PC-9 (cell line): ENCODE results near the gene ENPEP. TPM values are rescaled to one million over a fixed set of nuclear protein-coding genes. Genes with fewer than 3 reads are reported as not detected.
"Not testable (repeated sequence)": the region's sequence is repeated elsewhere in the genome, so short reads cannot be mapped to it uniquely, and the experiment has no call there.

Source experiments
- BruUV-seq: library from RNA; stranded (reverse); fragments of 400-500 nt; replicated peaks from 2 replicates; lab custom pipeline; 2021; lab: Mats Ljungman, UMichigan
- CTCF ChIA-PET: fragments of 300-600 bp; sonication (Branson Sonifier 250); formaldehyde crosslinking; loops from one replicate; lab custom pipeline; 2022; ENCODE audit warnings: antibody characterized with exemption; lab: Charles Lee
- POLR2A ChIA-PET: fragments of 300-600 bp; sonication (Branson Sonifier 250); formaldehyde crosslinking; loops from one replicate; lab custom pipeline; 2022; ENCODE audit warnings: antibody characterized with exemption; ENCODE audit not compliant: unreplicated experiment; lab: Charles Lee
- DNase-seq, 2 experiments: peaks; one replicate each; pipeline versions ENCODE4 v3.0.0 to v3.0.0-alpha.2; 2015 to 2022; ENCODE audit warnings: mixed read lengths in 1 of 2
- H2AFZ ChIP-seq: fragments of 200-600 bp; sonication (generic); 2 replicates; pipeline ENCODE4 v1.8.1; 2017; ENCODE audit warnings: antibody characterized with exemption
- H3F3A ChIP-seq: fragments of 200-600 bp; sonication (generic); 2 replicates; pipeline ENCODE4 v1.8.1; 2017; ENCODE audit warnings: antibody characterized with exemption, mild to moderate bottlenecking, low read depth; ENCODE audit not compliant: insufficient read depth
- H3K27ac ChIP-seq: fragments of 200-600 bp; sonication (generic); 2 replicates; pipeline ENCODE4 v1.6.1; 2016; ENCODE audit warnings: mixed run types
- H3K27me3 ChIP-seq: fragments of 200-600 bp; sonication (generic); 2 replicates; pipeline ENCODE4 v1.6.1; 2016; ENCODE audit warnings: low read depth, mixed run types; ENCODE audit not compliant: insufficient read depth
- H3K36me3 ChIP-seq: fragments of 200-600 bp; sonication (generic); 2 replicates; pipeline ENCODE4 v1.6.1; 2016; ENCODE audit warnings: low read depth, mixed run types
- H3K4me1 ChIP-seq: fragments of 200-600 bp; sonication (generic); replicated peaks from 2 replicates; pipeline ENCODE4 v1.6.1; 2016; ENCODE audit warnings: mixed run types; ENCODE audit not compliant: insufficient read depth
- H3K4me2 ChIP-seq: fragments of 200-600 bp; sonication (generic); 2 replicates; pipeline ENCODE4 v1.6.1; 2017; ENCODE audit warnings: mixed run types
- H3K4me3 ChIP-seq: fragments of 200-600 bp; sonication (generic); 2 replicates; pipeline ENCODE4 v1.6.1; 2016; ENCODE audit warnings: mixed run types
- H3K79me2 ChIP-seq: fragments of 200-600 bp; sonication (generic); 2 replicates; pipeline ENCODE4 v1.6.1; 2017; ENCODE audit warnings: low read depth, mixed run types
- H3K9me2 ChIP-seq: fragments of 200-600 bp; sonication (generic); 2 replicates; pipeline ENCODE4 v1.8.1; 2017; ENCODE audit warnings: mild to moderate bottlenecking; ENCODE audit not compliant: insufficient read depth
- H3K9me3 ChIP-seq: fragments of 200-600 bp; sonication (generic); 2 replicates; pipeline ENCODE4 v1.8.1; 2016; ENCODE audit warnings: low read depth; ENCODE audit not compliant: insufficient read depth
- H4K20me1 ChIP-seq: fragments of 200-600 bp; sonication (generic); 2 replicates; pipeline ENCODE4 v1.8.1; 2017; ENCODE audit not compliant: insufficient read depth
- EZH2 ChIP-seq: fragments of 200-600 bp; sonication (generic); IDR thresholded peaks from 2 replicates; pipeline ENCODE4 v1.8.0; 2017; ENCODE audit warnings: antibody characterized with exemption, low read depth
- intact Hi-C: fragments of 100-400 bp; cut with micrococcal nuclease; formaldehyde crosslinking; loops from one replicate; pipeline ENCODE4 v1.10.0; 2022; ENCODE audit not compliant: unreplicated experiment
- total RNA-seq: library from RNA; stranded (reverse); gene quantifications from 2 replicates; pipeline ENCODE4 v1.2.3, GENCODE V29; 2021
- TF ChIP-seq, protein P1 (sequence below): fragments of 200-600 bp; sonication (generic); conservative IDR thresholded peaks from 2 replicates; pipeline ENCODE4 v1.6.1; 2017; ENCODE audit warnings: mixed run types, antibody characterized with exemption, mild to moderate bottlenecking, moderate library complexity

The ENPEP gene
- total RNA-seq, 1 experiment from 2014 or later = not detected

DNA sequence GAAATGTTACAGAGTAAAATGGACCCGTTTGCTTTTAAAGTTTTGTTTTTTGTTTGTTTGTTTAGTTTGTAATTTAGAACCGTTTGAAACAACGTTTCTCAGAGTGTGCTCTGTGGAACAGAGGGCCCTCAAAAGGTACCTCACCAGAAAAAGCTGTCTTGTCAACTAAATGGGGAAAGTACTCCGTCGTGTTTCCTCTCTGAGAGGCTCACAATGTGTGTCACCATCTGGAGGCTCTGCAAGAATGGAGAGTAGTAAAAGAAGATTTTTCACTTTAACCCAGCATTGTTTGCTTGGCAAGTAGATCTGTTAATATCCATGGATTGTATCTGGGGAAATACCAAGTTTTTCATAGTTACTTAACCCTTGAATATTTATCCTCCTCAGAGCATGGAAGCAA is 1.5 kb upstream of the ENPEP start:
- intact Hi-C loops = no loop called here
- no TSS peak for BruUV-seq

DNA sequence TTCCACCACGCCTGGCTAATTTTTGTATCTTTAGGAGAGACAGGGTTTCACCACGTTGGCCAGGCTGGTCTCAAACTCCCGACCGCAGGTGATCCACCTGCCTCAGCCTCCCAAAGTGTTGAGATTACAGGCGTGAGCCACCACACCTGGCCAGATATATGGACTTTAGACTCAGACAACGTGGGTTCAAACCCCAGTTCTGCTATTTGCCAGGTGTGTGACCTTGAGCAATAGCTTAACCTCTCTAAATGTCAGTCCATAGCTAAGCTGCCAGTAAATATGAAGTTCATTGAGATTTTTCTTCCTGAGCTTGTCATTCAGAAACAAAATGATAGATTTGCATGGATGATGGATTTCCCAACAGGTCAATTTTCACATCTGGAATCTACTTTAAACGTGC is 875 bp upstream of the ENPEP start:
- H3K36me3 ChIP-seq, H3K4me3 ChIP-seq, POLR2A ChIA-PET, H3K4me1 ChIP-seq, H3F3A ChIP-seq, H3K9me2 ChIP-seq, CTCF ChIA-PET, intact Hi-C loops, H3K9me3 ChIP-seq, H3K27me3 ChIP-seq, H4K20me1 ChIP-seq, H3K4me2 ChIP-seq, DNase-seq, BruUV-seq, H2AFZ ChIP-seq, H3K27ac ChIP-seq, H3K79me2 ChIP-seq: not testable (repeated sequence)

More for the DNA sequence above, 1.5 kb upstream of the ENPEP start:
- no peaks in the 10 kb centered on the region for H3K9me3 ChIP-seq
- DNase-seq = no peak
- CTCF ChIA-PET = no interaction called here
- H2AFZ ChIP-seq = no peak overlapping the region
- H3K4me3 ChIP-seq = no peak overlapping the region
- H3F3A ChIP-seq = no peaks in the 10 kb centered on the region
- H3K27ac ChIP-seq = no peak overlapping the region
- H3K9me2 ChIP-seq = no peaks in the 10 kb centered on the region
- H4K20me1 ChIP-seq = no peaks in the 10 kb centered on the region
- H3K36me3 ChIP-seq = no peaks in the 10 kb centered on the region
- H3K4me1 ChIP-seq = no peaks in the 10 kb centered on the region
- TF ChIP-seq EZH2 = no peak
- TF ChIP-seq, protein P1, sequence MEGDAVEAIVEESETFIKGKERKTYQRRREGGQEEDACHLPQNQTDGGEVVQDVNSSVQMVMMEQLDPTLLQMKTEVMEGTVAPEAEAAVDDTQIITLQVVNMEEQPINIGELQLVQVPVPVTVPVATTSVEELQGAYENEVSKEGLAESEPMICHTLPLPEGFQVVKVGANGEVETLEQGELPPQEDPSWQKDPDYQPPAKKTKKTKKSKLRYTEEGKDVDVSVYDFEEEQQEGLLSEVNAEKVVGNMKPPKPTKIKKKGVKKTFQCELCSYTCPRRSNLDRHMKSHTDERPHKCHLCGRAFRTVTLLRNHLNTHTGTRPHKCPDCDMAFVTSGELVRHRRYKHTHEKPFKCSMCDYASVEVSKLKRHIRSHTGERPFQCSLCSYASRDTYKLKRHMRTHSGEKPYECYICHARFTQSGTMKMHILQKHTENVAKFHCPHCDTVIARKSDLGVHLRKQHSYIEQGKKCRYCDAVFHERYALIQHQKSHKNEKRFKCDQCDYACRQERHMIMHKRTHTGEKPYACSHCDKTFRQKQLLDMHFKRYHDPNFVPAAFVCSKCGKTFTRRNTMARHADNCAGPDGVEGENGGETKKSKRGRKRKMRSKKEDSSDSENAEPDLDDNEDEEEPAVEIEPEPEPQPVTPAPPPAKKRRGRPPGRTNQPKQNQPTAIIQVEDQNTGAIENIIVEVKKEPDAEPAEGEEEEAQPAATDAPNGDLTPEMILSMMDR = no peak
- no peaks in the 10 kb centered on the region for H3K27me3 ChIP-seq
- H3K4me2 ChIP-seq = no peak overlapping the region
- POLR2A ChIA-PET = no interaction called here
- no peaks in the 10 kb centered on the region for H3K79me2 ChIP-seq

DNA sequence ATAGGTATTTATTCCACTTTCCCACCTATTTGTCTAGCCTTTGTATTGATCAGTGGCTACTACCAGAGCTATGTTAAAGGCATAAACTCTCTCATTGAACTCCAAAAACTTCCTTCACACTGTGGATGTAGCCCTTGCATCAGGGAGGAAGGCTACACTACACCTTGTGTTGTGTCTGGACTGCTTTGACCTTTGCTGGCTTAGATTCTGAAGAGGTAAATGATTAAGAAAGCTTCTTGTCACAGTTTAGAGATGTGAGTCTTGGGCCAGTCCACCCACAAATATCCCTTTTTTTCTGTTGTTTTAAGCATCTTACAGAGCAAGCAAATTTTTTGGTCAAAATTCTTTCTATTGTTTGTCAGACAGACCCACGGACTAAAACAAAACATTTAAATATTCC is 1.9 kb downstream of the ENPEP start:
- Histone ChIP-seq H3K27ac (no peak overlapping the region), H3K4me1 (no peaks in the 10 kb centered on the region), H3K4me2 (no peak overlapping the region), H3K9me3 (no peaks in the 10 kb centered on the region), H4K20me1 (no peaks in the 10 kb centered on the region), H3K4me3 (no peak overlapping the region), H3K79me2 (no peaks in the 10 kb centered on the region), H3F3A (no peaks in the 10 kb centered on the region), H3K27me3 (no peaks in the 10 kb centered on the region), H2AFZ (no peak overlapping the region), H3K9me2 (no peaks in the 10 kb centered on the region), H3K36me3 (no peaks in the 10 kb centered on the region)
- ChIA-PET CTCF (no interaction called here), POLR2A (no interaction called here)
- no peak for DNase-seq
- intact Hi-C loops = no loop called here
- BruUV-seq = no TSS peak
- TF ChIP-seq, protein P1 = no peak
- no peak for TF ChIP-seq EZH2

DNA sequence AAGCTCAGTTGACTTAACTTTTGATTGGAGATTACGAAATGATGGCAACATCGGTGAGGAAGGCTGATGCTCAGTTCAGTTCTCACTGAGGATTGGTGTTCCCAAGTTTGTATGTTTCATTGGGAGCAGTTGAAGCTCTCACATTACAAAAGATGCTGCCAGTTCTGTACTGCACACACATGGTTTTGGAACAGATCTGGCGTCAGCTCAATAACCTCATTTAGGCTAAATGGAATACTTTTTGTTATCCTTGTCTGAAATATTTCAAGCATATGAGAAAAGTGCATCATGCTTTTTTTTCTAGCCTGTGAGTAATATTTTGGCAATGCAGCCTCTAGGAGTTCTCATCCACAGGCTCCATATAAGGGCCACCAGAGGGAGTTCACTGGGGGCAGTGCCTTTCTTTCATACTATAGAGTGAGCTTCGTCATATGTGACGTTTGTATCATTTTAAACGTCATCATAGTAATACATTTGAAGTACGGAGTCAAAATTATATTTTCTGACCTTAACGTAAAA is 4.1 kb downstream of the ENPEP start:
- intact Hi-C loops = no loop called here
- Histone ChIP-seq H3K4me2 (no peak overlapping the region), H3K4me1 (no peaks in the 10 kb centered on the region)

More for the DNA sequence above, 4.1 kb downstream of the ENPEP start:
- H3F3A ChIP-seq = no peaks in the 10 kb centered on the region
- DNase-seq = no peak
- TF ChIP-seq, protein P1 = no peak
- no peak for TF ChIP-seq EZH2
- no peaks in the 10 kb centered on the region for H3K9me2 ChIP-seq
- H3K4me3 ChIP-seq = no peak overlapping the region
- BruUV-seq = no TSS peak
- ChIA-PET POLR2A (no interaction called here), CTCF (no interaction called here)
- H3K9me3 ChIP-seq = no peaks in the 10 kb centered on the region
- no peaks in the 10 kb centered on the region for H3K36me3 ChIP-seq
- no peak overlapping the region for H2AFZ ChIP-seq
- H3K79me2 ChIP-seq = no peaks in the 10 kb centered on the region
- no peak overlapping the region for H3K27ac ChIP-seq
- no peaks in the 10 kb centered on the region for H3K27me3 ChIP-seq
- H4K20me1 ChIP-seq = no peaks in the 10 kb centered on the region
